Left hindlimb (tissue), 1 donor: ENCODE measurements around the gene TMEM243.

Source experiments
- DNase-seq: peaks from one replicate; pipeline ENCODE4 v3.0.0-alpha.2; 2018

TMEM243 gene

DNA sequence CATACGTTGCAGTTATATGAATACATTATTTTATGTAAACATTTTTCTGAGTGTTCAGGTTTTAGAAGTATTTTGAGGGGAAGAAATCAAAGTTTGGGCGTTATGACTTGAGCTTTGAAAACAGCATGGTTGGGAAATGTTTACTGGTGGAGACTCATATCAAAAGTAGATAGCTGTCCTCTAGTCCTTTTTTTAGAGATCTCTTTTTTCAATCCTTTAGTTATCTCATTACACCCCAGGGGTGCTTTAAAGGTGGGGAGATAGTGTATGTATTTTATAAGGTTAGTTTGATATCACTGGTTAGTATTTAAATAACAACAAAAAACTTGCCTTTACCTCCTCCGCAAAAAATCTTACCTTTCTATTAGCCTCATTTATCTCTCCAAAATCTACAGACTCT is 65.0 kb downstream of the TMEM243 start:
- no peak for DNase-seq

DNA sequence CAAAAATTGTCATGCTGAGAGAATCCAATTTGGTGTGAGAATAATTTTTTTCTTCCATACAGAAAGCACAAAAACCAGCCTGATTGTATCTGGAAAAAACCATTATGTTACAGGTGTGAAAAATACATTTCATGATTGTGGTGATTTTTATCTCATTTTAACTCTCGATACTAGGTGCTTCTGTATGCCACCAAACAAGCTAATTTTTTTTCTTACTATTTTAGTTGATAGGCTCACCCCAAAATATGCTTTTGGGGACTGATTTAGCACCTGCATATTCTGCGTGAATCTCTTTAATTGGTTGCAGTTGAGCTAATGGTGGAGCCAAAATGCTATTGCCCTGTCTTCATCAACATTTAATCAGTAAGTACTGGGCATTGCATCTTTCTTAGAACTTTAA is 65.4 kb downstream of the TMEM243 start:
- no peak for DNase-seq

DNA sequence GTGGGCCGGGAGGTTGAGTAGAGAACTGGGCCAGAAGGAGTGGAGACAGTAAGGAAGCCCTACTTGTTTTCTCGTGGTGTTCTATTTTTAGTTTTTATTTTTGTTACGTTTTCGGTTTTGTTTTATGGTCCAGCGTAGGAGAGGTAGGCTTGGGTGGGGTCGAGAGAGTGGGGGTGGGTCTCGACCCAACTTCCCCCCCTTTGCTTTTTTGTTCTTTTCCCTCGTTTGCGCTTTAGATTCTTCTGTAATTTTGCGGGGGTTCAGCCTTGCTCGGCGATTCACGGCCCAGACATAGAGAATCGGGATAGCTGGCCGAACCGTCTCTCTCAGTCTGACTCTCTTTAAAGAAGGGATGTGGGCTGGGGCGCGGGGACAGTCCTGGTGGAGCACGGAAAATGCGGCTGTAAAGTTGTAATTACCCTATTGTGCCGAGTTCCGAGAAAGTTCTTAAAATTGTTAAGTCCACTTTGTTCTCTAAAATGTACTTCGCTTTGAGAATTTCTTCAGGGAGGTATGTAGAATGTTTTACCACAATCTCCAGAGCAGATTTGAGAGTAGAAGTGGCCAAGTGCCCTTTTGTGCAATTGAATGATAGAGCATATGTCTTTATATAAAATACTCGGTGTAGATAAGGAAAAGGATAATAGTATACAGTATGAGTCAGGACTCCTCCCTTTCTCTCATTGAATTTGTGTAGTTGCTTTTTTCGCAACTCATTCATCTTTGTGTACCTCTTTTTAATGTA is 66.5 kb downstream of the TMEM243 start:
- DNase-seq: peak; percentile 49

DNA sequence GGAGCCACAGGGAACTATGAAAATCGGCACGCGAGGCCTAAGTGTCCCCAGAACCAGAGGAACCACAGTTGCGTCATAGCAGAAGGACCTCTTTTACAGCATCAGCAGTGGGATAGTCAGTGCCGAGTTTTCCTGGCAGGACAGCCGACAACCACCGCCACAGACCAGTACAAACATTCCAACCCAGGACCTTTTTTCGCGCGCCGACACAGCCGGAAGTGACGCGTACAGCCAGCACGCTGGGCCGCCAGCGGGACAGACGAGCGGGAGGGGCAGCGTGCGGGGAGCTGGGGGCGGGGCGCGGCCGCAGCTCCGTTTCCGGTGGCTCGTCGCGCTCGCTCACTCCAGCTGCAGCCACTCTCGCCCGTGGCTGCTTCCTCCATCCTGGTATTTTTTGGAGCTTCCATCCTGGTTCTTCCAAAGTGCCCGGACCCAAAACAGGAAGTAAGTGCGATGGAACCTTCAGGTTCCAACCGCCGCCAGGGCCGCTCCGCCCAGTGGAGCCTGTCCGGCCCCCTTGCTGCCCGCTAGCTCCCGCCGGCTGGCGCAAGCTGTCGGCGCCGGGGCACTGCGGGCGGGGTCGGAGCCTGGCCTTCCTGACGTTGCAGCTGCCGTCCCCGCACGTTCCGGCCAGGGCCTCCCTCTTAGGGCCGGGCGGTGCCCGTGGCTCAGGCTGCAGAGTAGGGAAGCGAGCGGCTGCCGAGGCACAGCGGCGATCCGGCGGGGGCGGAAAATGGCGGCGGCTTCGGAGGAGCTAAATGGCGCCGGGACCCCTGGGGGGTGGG is 67.2 kb downstream of the TMEM243 start, which contains the start of gene DMTF1:
DMTF1 (plus strand) TSS at position 342 of the 785 bp plus-strand sequence. CDS start 12,489 bp downstream, outside the sequence.
- peak; percentile 97 for DNase-seq

DNA sequence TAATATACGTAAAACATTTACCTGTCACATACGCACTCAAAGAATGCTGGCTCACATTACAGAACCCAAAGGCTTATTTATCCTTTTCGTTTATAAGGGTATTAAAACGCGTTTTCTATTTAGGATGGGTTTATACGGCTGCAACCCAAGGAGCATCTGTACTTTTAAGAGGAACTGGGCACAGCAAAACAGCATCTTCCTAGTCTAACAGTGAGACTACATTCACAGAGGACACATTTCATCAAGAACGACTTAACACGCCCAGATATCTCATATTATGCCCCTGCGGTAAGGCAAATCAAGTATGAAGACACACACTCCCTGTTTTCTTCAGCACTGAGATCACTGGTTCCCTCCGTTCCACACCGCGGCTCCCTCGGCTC is 67.8 kb downstream of the TMEM243 start:
- DNase-seq: no peak

DNA sequence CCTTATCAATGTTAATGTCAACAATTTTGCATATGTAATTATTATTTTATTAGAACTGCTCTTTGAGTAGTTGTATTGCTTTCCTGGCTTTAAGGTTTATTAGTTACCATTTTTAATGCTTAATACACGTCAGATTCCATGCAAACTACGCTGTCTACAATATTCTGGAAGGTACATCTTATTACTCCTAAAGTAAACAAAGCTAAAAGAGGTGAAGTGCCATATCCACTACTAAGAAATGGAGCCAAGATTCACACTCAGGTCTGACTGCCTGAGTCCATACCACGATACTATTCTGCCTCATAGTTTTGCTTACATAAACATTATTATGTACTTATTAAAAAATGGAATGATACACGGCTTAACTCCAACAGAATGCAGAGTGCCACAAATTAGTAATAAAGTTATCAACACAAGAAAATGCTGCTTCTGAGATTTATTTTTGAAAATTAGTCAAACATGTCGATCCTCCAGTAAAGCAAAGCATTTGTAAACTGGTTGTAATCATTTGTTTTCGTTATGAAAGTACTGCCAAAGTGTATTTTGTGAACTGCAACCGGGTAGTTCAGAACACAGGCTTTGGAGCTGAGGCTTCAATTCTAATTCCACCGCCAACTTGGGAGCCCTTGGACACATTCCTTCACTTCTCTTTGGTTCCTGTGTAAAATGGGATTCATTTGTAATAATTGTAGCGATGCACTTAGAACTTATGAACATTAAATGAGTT is 68.4 kb downstream of the TMEM243 start:
- no peak for DNase-seq

DNA sequence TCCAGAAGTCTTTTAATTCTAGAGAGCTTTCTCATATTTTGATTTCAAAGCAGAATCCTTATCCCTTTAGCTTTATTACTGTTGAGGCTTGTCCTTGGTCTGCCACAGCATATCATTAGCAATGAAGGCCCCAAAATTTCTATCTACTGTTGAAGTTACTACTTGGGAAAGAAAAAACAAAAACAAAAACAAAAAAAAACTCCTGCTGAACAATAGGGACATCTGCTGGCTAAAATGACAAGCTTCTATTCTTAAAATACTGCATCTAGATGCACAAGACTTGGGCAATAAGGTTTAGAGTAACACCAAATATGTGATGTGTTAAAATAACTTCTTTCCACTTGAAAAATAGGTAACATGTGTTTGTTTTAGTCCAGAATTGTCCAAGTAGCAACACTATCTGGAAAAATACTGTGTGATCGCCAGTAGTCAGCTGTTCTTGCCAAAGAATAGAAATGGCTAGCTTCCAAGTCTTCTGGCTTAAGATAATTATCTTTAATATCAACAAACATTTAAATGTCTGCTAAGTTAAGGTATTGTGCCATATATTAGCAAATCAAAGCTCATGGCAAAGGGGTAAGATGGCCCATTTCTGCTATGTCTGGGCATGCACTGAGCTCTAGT is 71.1 kb downstream of the TMEM243 start:
- DNase-seq: no peak

DNA sequence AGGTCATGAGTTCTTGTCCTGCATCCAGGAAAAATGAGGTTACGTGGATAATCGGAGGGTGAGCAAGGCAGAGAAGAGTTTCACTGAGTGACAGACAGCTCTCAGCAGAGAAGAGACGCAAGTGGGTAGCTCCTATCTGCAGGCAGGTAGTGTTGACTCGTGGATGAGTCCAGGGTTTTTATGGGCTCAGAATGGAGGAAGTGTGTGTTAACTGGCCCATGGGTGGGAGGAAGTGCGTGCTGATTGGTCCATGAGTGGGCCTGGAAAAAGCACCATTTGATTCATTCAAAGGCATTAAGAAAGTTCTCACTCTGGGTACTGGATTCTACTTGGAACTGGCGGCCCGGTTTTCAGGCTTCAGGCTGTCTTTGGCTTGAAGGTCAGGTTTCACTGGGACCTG is 72.0 kb downstream of the TMEM243 start:
- no peak for DNase-seq

DNA sequence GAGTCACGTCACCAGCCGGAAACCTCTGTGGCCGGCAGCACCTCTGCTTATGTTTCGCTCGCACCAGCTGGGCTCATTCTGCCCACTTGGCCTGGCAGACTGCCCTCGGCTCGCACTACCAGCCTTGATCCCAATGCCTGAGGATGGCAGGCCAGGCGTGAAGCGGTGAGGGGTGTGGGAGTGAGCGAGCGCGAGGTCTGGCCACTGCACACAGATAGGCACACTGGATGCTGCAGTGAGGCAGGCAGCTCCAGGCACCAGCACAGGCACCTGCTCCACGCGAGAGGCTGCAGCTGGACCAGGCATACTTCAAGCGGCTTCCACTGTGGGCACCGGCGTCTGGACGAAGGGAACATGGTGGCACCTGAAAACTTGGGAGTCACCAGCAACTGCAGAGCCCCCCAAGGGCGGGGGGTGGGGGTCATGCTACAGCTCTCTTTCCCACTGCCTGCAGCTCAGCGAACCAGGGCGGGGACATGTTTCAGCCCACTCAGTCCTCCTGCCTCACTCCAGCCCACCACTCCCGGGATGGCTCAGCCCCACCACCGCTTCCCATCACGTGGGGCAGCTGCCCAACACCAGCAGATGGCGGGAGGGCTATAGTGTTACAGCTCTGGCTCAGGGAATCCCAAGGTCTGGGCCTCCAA is 72.7 kb downstream of the TMEM243 start:
- peak; percentile 31 for DNase-seq
